HCT116 (cell line): ENCODE results near the gene AHRR. TPM values are rescaled to one million over a fixed set of nuclear protein-coding genes. Genes with fewer than 3 reads are reported as not detected.

Experiments
- ATAC-seq: fragments of 200-7000 bp; cut with Tn5 transposase; 2 replicates; pipeline ENCODE4 v1.9.1; 2020; ENCODE audit warnings: mild to moderate bottlenecking, moderate library complexity
- BruUV-seq: library from RNA; stranded (reverse); fragments of 400-500 nt; replicated peaks from 2 replicates; lab custom pipeline; 2021; lab: Mats Ljungman, UMichigan
- CTCF ChIA-PET: fragments of 300-600 bp; sonication (Branson Sonifier 250); formaldehyde crosslinking; loops from one replicate; lab custom pipeline; 2021; ENCODE audit warnings: antibody characterized with exemption; lab: Charles Lee
- POLR2A ChIA-PET: fragments of 300-600, 350-600 bp; sonication (Branson Sonifier 250); formaldehyde crosslinking; loops from one replicate; lab custom pipeline; 2021; ENCODE audit warnings: antibody characterized with exemption; lab: Charles Lee
- RAD21 ChIA-PET, 2 experiments: fragments of 300-600 bp; sonication (Branson Sonifier 250); formaldehyde crosslinking; loops; one replicate each; lab custom pipeline; 2023; ENCODE audit warnings: low total read pairs in 2 of 2; ENCODE audit not compliant: uncharacterized antibody in 2 of 2, unreplicated experiment in 2 of 2, low non-redundant PET in 1 of 2; lab: Charles Lee
- DNase-seq: peaks from one replicate; pipeline ENCODE4 v3.0.0-alpha.2; 2010; ENCODE audit warnings: low read depth, low spot score
- H2AFZ ChIP-seq: fragments of 200-600 bp; shearing (Covaris generic), sonication (generic); 2 replicates; pipeline ENCODE4 v1.6.1; 2017; ENCODE audit warnings: low read depth, mixed run types, mixed read lengths, antibody characterized with exemption, low read length; ENCODE audit not compliant: poor library complexity, severe bottlenecking
- H3K27ac ChIP-seq: 2 replicates; pipeline ENCODE4 v1.5.1; 2012; ENCODE audit warnings: low read depth, low read length
- H3K27me3 ChIP-seq: fragments of 200-600 bp; sonication (generic); 2 replicates; pipeline ENCODE4 v1.6.1; 2016; ENCODE audit warnings: mixed run types, low read length, mixed read lengths; ENCODE audit not compliant: insufficient read depth
- H3K36me3 ChIP-seq, 2 experiments: fragments of 200-500 bp in 1 of 2; fragments of 200-600 bp in 1 of 2; sonication (Bioruptor generic) in 1 of 2; sonication (generic) in 1 of 2; 2 replicates each; pipeline versions ENCODE4 v1.5.1 to v1.6.1; 2014 to 2016; ENCODE audit warnings: low read length in 2 of 2, inconsistent platforms in 1 of 2, mixed read lengths in 1 of 2, mixed run types in 1 of 2; ENCODE audit not compliant: insufficient read depth in 2 of 2, control insufficient read depth in 1 of 2
- H3K4me1 ChIP-seq, 2 experiments: fragments of 200-600 bp in 1 of 2; sonication (generic) in 1 of 2; 2 replicates each; pipeline versions ENCODE4 v1.5.1 to v1.6.1; 2012 to 2017; ENCODE audit warnings: low read length in 2 of 2, inconsistent platforms in 1 of 2, mild to moderate bottlenecking in 1 of 2, mixed read lengths in 1 of 2, mixed run types in 1 of 2, moderate library complexity in 1 of 2; ENCODE audit not compliant: insufficient read depth in 2 of 2, control insufficient read depth in 1 of 2
- H3K4me2 ChIP-seq: fragments of 200-600 bp; sonication (generic); 2 replicates; pipeline ENCODE4 v1.6.1; 2017; ENCODE audit warnings: mixed run types, low read length, mixed read lengths
- H3K4me3 ChIP-seq, 2 experiments: fragments of 200-600 bp in 1 of 2; sonication (generic) in 1 of 2; replicated peaks in 1 of 2; 2 replicates each; pipeline ENCODE4 v1.5.1; 2011 to 2016; ENCODE audit warnings: low read length in 2 of 2, control low read depth in 1 of 2, low read depth in 1 of 2, mild to moderate bottlenecking in 1 of 2, mixed read lengths in 1 of 2, mixed run types in 1 of 2
- H3K79me2 ChIP-seq: fragments of 200-600 bp; sonication (generic); 2 replicates; pipeline ENCODE4 v1.6.1; 2017; ENCODE audit warnings: mild to moderate bottlenecking, mixed run types, low read length, moderate library complexity, mixed read lengths; ENCODE audit not compliant: insufficient read depth
- H3K9ac ChIP-seq: fragments of 200-600 bp; sonication (generic); 2 replicates; pipeline ENCODE4 v1.6.1; 2016; ENCODE audit warnings: low read length, mixed read lengths
- H3K9me2 ChIP-seq: fragments of 200-600 bp; sonication (generic), shearing (Covaris generic); 2 replicates; pipeline ENCODE4 v1.6.1; 2017; ENCODE audit warnings: mixed run types, mild to moderate bottlenecking, moderate library complexity; ENCODE audit not compliant: insufficient read depth
- H3K9me3 ChIP-seq, 2 experiments: fragments of 200-500 bp in 1 of 2; fragments of 200-600 bp in 1 of 2; sonication (Bioruptor generic) in 1 of 2; sonication (generic) in 1 of 2; 2 replicates each; pipeline ENCODE4 v1.6.1; 2014 to 2017; ENCODE audit warnings: low read length in 2 of 2, mixed read lengths in 2 of 2, inconsistent platforms in 1 of 2, low read depth in 1 of 2, mild to moderate bottlenecking in 1 of 2, mixed run types in 1 of 2, moderate library complexity in 1 of 2; ENCODE audit not compliant: control insufficient read depth in 1 of 2, insufficient read depth in 1 of 2
- H4K20me1 ChIP-seq: fragments of 200-600 bp; sonication (generic), shearing (Covaris generic); 2 replicates; pipeline ENCODE4 v1.6.1; 2017; ENCODE audit warnings: mixed run types, mild to moderate bottlenecking, moderate library complexity; ENCODE audit not compliant: insufficient read depth
- CBX3 ChIP-seq: IDR thresholded peaks from 2 replicates; pipeline ENCODE4 v1.6.1; 2012; ENCODE audit warnings: low read depth
- CTCF ChIP-seq, 3 experiments: fragments of 200-600 bp in 1 of 3; sonication (generic) in 1 of 3; IDR thresholded peaks in 2 of 3; conservative IDR thresholded peaks in 1 of 3; 2 replicates each; pipeline ENCODE4 v1.5.1; 2012 to 2017; ENCODE audit warnings: low read depth in 2 of 3, low read length in 2 of 3, antibody characterized with exemption in 1 of 3, borderline replicate concordance in 1 of 3, control low read depth in 1 of 3, mild to moderate bottlenecking in 1 of 3, mixed read lengths in 1 of 3, mixed run types in 1 of 3, moderate library complexity in 1 of 3; ENCODE audit not compliant: insufficient read depth in 1 of 3
- EGR1 ChIP-seq: IDR thresholded peaks from 2 replicates; pipeline ENCODE4 v1.6.1; 2012; ENCODE audit warnings: low read depth
- ELF1 ChIP-seq: IDR thresholded peaks from 2 replicates; pipeline ENCODE4 v1.6.1; 2012; ENCODE audit warnings: low read depth, borderline replicate concordance
- EZH2 ChIP-seq: fragments of 200-600 bp; sonication (generic); IDR thresholded peaks from 2 replicates; pipeline ENCODE4 v1.6.1; 2017; ENCODE audit warnings: antibody characterized with exemption, mixed run types
- EZH2phosphoT487 ChIP-seq: fragments of 200-600 bp; IDR thresholded peaks from 2 replicates; pipeline ENCODE4 v1.6.1; 2018; ENCODE audit warnings: antibody characterized with exemption, borderline replicate concordance
- RAD21 ChIP-seq: IDR thresholded peaks from 2 replicates; pipeline ENCODE4 v1.6.1; 2012; ENCODE audit warnings: low read depth, mild to moderate bottlenecking
- SIN3A ChIP-seq: IDR thresholded peaks from 2 replicates; pipeline ENCODE4 v1.6.1; 2012; ENCODE audit warnings: low read depth
- SP1 ChIP-seq: IDR thresholded peaks from 2 replicates; pipeline ENCODE4 v1.6.1; 2012; ENCODE audit warnings: low read depth
- SRF ChIP-seq: IDR thresholded peaks from 2 replicates; pipeline ENCODE4 v1.6.1; 2012; ENCODE audit warnings: low read depth
- TCF7L2 ChIP-seq: IDR thresholded peaks from 2 replicates; pipeline ENCODE4 v1.7.0; 2011; ENCODE audit warnings: borderline replicate concordance, inconsistent platforms; ENCODE audit not compliant: insufficient read depth, insufficient read length; ENCODE audit errors: extremely low read depth
- YY1 ChIP-seq: IDR thresholded peaks from 2 replicates; pipeline ENCODE4 v1.6.1; 2011; ENCODE audit warnings: low read length, low read depth, moderate library complexity, mild to moderate bottlenecking; ENCODE audit not compliant: insufficient replicate concordance; ENCODE audit errors: extremely low read depth
- intact Hi-C: fragments of 100-400 bp; cut with micrococcal nuclease; formaldehyde crosslinking; loops from 2 replicates; pipeline ENCODE4 v1.10.0; 2022
- total RNA-seq: library from RNA; stranded (reverse); gene quantifications from one replicate; pipeline ENCODE4 v1.2.1, GENCODE V29; 2021; ENCODE audit not compliant: unreplicated experiment
- TF ChIP-seq, protein P1 (sequence below): IDR thresholded peaks from 2 replicates; pipeline ENCODE4 v1.6.1; 2011; ENCODE audit warnings: mild to moderate bottlenecking, low read length, moderate library complexity; ENCODE audit not compliant: insufficient replicate concordance; ENCODE audit errors: extremely low read depth

The AHRR gene
- total RNA-seq, 1 experiment from 2014 or later, result 12.7 TPM

- ChIA-PET RAD21 (no interaction called here), POLR2A (interaction anchor here (1.0 kb wide), 1 partner anchor 14 kb away, joined by 3 read pairs; no protein-coding TSS in a partner anchor), CTCF (no interaction called here)
- Histone ChIP-seq H3K4me2 (peak overlapping the region; percentile 72), H2AFZ (no peak overlapping the region), H3K9me3 (no peaks in the 10 kb centered on the region), H3K36me3 (no peaks in the 10 kb centered on the region), H3K4me3 (peak overlapping the region; percentile 14 to 50), H4K20me1 (no peaks in the 10 kb centered on the region), H3K27ac (peak overlapping the region; percentile 60), H3K27me3 (no peaks in the 10 kb centered on the region), H3K79me2 (no peaks in the 10 kb centered on the region), H3K4me1 (peaks cover 17 to 55% of the 10 kb centered on the region in 2 experiments), H3K9me2 (no peaks in the 10 kb centered on the region), H3K9ac (peak overlapping the region; percentile 74)
- BruUV-seq, result TSS peak; percentile 95
- TF ChIP-seq ELF1 (no peak), CBX3 (no peak), SIN3A (no peak)
- ATAC-seq (peak; percentile 48), DNase-seq (no peak)
- intact Hi-C loops, result no loop called here
Observed at GRCh38 chr5:400282-401145, 79.0 kb downstream of the AHRR start.

DNA sequence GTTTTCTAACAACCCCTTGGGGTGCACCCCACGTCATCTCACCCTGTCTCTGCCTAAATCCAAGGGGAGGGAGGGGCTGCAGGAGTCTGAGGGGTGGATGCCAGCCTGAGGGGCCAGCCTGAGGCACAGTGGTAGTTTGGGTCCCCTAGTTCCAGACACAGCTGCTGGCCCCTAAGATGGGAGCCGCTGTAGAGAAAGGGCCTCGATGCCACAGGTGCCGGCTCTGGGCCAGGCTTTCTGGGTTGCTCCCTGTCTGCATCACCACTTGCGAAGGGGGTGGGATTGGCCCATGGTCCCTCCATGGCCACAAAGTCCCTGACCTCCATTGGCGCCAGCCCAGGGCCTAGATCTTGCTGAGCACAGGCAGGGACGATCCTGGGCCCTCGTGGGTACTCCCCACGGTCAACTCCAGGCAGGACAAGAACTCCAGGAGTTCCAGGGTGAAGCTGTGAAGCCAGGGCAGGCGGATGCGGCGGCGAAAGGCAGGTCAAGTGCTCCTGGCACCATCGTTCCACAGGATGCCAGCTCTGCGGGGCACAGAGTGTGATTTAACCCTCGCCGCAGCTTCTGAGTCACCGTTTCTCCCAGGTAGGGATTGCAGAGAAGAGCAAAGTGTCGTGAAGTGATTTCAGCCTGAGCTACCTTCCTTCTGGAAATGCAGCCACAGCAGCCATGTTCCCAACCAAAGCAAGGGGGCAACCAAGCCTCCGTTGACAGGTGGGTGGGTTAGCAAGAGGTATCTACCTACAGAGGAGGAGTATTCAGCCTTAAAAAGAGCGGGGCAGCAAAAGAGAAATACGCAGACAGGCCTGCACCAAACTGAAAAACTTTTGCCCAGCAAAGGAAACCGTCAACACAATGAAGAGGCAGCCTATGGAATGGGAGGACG, 79.9 kb downstream of the AHRR start:
- POLR2A ChIA-PET, result no interaction called here
- DNase-seq (no peak), ATAC-seq (no peak)
- intact Hi-C loops, result no loop called here
- H3K79me2 ChIP-seq, result no peaks in the 10 kb centered on the region
- H3K9ac ChIP-seq, result peak overlapping the region; percentile 15
- no TSS peak for BruUV-seq
- no peaks in the 10 kb centered on the region for H3K36me3 ChIP-seq
- no peak overlapping the region; the same call in 1 of the 2 replicates for H3K27ac ChIP-seq
- RAD21 ChIA-PET, result no interaction called here
- no peaks in the 10 kb centered on the region for H3K9me3 ChIP-seq
- no peaks in the 10 kb centered on the region for H4K20me1 ChIP-seq
- no peak overlapping the region for H3K4me3 ChIP-seq
- H3K27me3 ChIP-seq, result no peaks in the 10 kb centered on the region
- peaks cover 17 to 46% of the 10 kb centered on the region in 2 experiments for H3K4me1 ChIP-seq
- CTCF ChIA-PET, result no interaction called here
- no peaks in the 10 kb centered on the region for H3K9me2 ChIP-seq
- no peak overlapping the region for H2AFZ ChIP-seq
- H3K4me2 ChIP-seq, result peak overlapping the region; percentile 72
- TF ChIP-seq EGR1 (no peak), EZH2 (no peak), YY1 (no peak), SRF (no peak), SP1 (no peak), CTCF (IDR thresholded peaks at IDR 0.05 in 2 of 3, conservative IDR thresholded peaks at IDR 0.05 in 1 of 3; ENCODE audit: borderline replicate concordance in 1 of 3, insufficient read depth in 1 of 3, low read depth in 2 of 3, low read length in 2 of 3) (no peak), EZH2phosphoT487 (no peak), RAD21 (no peak), TCF7L2 (no peak)
- TF ChIP-seq, protein P1, sequence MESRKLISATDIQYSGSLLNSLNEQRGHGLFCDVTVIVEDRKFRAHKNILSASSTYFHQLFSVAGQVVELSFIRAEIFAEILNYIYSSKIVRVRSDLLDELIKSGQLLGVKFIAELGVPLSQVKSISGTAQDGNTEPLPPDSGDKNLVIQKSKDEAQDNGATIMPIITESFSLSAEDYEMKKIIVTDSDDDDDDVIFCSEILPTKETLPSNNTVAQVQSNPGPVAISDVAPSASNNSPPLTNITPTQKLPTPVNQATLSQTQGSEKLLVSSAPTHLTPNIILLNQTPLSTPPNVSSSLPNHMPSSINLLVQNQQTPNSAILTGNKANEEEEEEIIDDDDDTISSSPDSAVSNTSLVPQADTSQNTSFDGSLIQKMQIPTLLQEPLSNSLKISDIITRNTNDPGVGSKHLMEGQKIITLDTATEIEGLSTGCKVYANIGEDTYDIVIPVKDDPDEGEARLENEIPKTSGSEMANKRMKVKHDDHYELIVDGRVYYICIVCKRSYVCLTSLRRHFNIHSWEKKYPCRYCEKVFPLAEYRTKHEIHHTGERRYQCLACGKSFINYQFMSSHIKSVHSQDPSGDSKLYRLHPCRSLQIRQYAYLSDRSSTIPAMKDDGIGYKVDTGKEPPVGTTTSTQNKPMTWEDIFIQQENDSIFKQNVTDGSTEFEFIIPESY, result no peak
